HCT116 (cell line): ENCODE data around the gene WWTR1. TPM values are rescaled to one million over a fixed set of nuclear protein-coding genes. Genes with fewer than 3 reads are reported as not detected.

Experiments
- ATAC-seq: fragments of 200-7000 bp; cut with Tn5 transposase; 2 replicates; pipeline ENCODE4 v1.9.1; 2020; ENCODE audit warnings: mild to moderate bottlenecking, moderate library complexity
- BruUV-seq: library from RNA; stranded (reverse); fragments of 400-500 nt; replicated peaks from 2 replicates; lab custom pipeline; 2021; lab: Mats Ljungman, UMichigan
- CTCF ChIA-PET: fragments of 300-600 bp; sonication (Branson Sonifier 250); formaldehyde crosslinking; loops from one replicate; lab custom pipeline; 2021; ENCODE audit warnings: antibody characterized with exemption; lab: Charles Lee
- POLR2A ChIA-PET: fragments of 300-600, 350-600 bp; sonication (Branson Sonifier 250); formaldehyde crosslinking; loops from one replicate; lab custom pipeline; 2021; ENCODE audit warnings: antibody characterized with exemption; lab: Charles Lee
- RAD21 ChIA-PET, 2 experiments: fragments of 300-600 bp; sonication (Branson Sonifier 250); formaldehyde crosslinking; loops; one replicate each; lab custom pipeline; 2023; ENCODE audit warnings: low total read pairs in 2 of 2; ENCODE audit not compliant: uncharacterized antibody in 2 of 2, unreplicated experiment in 2 of 2, low non-redundant PET in 1 of 2; lab: Charles Lee
- DNase-seq: peaks from one replicate; pipeline ENCODE4 v3.0.0-alpha.2; 2010; ENCODE audit warnings: low read depth, low spot score
- H2AFZ ChIP-seq: fragments of 200-600 bp; shearing (Covaris generic), sonication (generic); 2 replicates; pipeline ENCODE4 v1.6.1; 2017; ENCODE audit warnings: low read depth, mixed run types, mixed read lengths, antibody characterized with exemption, low read length; ENCODE audit not compliant: poor library complexity, severe bottlenecking
- H3K27ac ChIP-seq: 2 replicates; pipeline ENCODE4 v1.5.1; 2012; ENCODE audit warnings: low read depth, low read length
- H3K27me3 ChIP-seq: fragments of 200-600 bp; sonication (generic); 2 replicates; pipeline ENCODE4 v1.6.1; 2016; ENCODE audit warnings: mixed run types, low read length, mixed read lengths; ENCODE audit not compliant: insufficient read depth
- H3K36me3 ChIP-seq, 2 experiments: fragments of 200-500 bp in 1 of 2; fragments of 200-600 bp in 1 of 2; sonication (Bioruptor generic) in 1 of 2; sonication (generic) in 1 of 2; 2 replicates each; pipeline versions ENCODE4 v1.5.1 to v1.6.1; 2014 to 2016; ENCODE audit warnings: low read length in 2 of 2, inconsistent platforms in 1 of 2, mixed read lengths in 1 of 2, mixed run types in 1 of 2; ENCODE audit not compliant: insufficient read depth in 2 of 2, control insufficient read depth in 1 of 2
- H3K4me1 ChIP-seq, 2 experiments: fragments of 200-600 bp in 1 of 2; sonication (generic) in 1 of 2; 2 replicates each; pipeline versions ENCODE4 v1.5.1 to v1.6.1; 2012 to 2017; ENCODE audit warnings: low read length in 2 of 2, inconsistent platforms in 1 of 2, mild to moderate bottlenecking in 1 of 2, mixed read lengths in 1 of 2, mixed run types in 1 of 2, moderate library complexity in 1 of 2; ENCODE audit not compliant: insufficient read depth in 2 of 2, control insufficient read depth in 1 of 2
- H3K4me2 ChIP-seq: fragments of 200-600 bp; sonication (generic); 2 replicates; pipeline ENCODE4 v1.6.1; 2017; ENCODE audit warnings: mixed run types, low read length, mixed read lengths
- H3K4me3 ChIP-seq, 2 experiments: fragments of 200-600 bp in 1 of 2; sonication (generic) in 1 of 2; replicated peaks in 1 of 2; 2 replicates each; pipeline ENCODE4 v1.5.1; 2011 to 2016; ENCODE audit warnings: low read length in 2 of 2, control low read depth in 1 of 2, low read depth in 1 of 2, mild to moderate bottlenecking in 1 of 2, mixed read lengths in 1 of 2, mixed run types in 1 of 2
- H3K79me2 ChIP-seq: fragments of 200-600 bp; sonication (generic); 2 replicates; pipeline ENCODE4 v1.6.1; 2017; ENCODE audit warnings: mild to moderate bottlenecking, mixed run types, low read length, moderate library complexity, mixed read lengths; ENCODE audit not compliant: insufficient read depth
- H3K9ac ChIP-seq: fragments of 200-600 bp; sonication (generic); 2 replicates; pipeline ENCODE4 v1.6.1; 2016; ENCODE audit warnings: low read length, mixed read lengths
- H3K9me2 ChIP-seq: fragments of 200-600 bp; sonication (generic), shearing (Covaris generic); 2 replicates; pipeline ENCODE4 v1.6.1; 2017; ENCODE audit warnings: mixed run types, mild to moderate bottlenecking, moderate library complexity; ENCODE audit not compliant: insufficient read depth
- H3K9me3 ChIP-seq, 2 experiments: fragments of 200-500 bp in 1 of 2; fragments of 200-600 bp in 1 of 2; sonication (Bioruptor generic) in 1 of 2; sonication (generic) in 1 of 2; 2 replicates each; pipeline ENCODE4 v1.6.1; 2014 to 2017; ENCODE audit warnings: low read length in 2 of 2, mixed read lengths in 2 of 2, inconsistent platforms in 1 of 2, low read depth in 1 of 2, mild to moderate bottlenecking in 1 of 2, mixed run types in 1 of 2, moderate library complexity in 1 of 2; ENCODE audit not compliant: control insufficient read depth in 1 of 2, insufficient read depth in 1 of 2
- H4K20me1 ChIP-seq: fragments of 200-600 bp; sonication (generic), shearing (Covaris generic); 2 replicates; pipeline ENCODE4 v1.6.1; 2017; ENCODE audit warnings: mixed run types, mild to moderate bottlenecking, moderate library complexity; ENCODE audit not compliant: insufficient read depth
- ELF1 ChIP-seq: IDR thresholded peaks from 2 replicates; pipeline ENCODE4 v1.6.1; 2012; ENCODE audit warnings: low read depth, borderline replicate concordance
- FOSL1 ChIP-seq: IDR thresholded peaks from 2 replicates; pipeline ENCODE4 v1.6.1; 2012; ENCODE audit warnings: low read depth
- POLR2AphosphoS5 ChIP-seq: IDR thresholded peaks from 2 replicates; pipeline ENCODE4 v1.6.1; 2011; ENCODE audit warnings: mild to moderate bottlenecking, low read depth, low read length, moderate library complexity
- RAD21 ChIP-seq: IDR thresholded peaks from 2 replicates; pipeline ENCODE4 v1.6.1; 2012; ENCODE audit warnings: low read depth, mild to moderate bottlenecking
- SIN3A ChIP-seq: IDR thresholded peaks from 2 replicates; pipeline ENCODE4 v1.6.1; 2012; ENCODE audit warnings: low read depth
- SP1 ChIP-seq: IDR thresholded peaks from 2 replicates; pipeline ENCODE4 v1.6.1; 2012; ENCODE audit warnings: low read depth
- TCF7L2 ChIP-seq: IDR thresholded peaks from 2 replicates; pipeline ENCODE4 v1.7.0; 2011; ENCODE audit warnings: borderline replicate concordance, inconsistent platforms; ENCODE audit not compliant: insufficient read depth, insufficient read length; ENCODE audit errors: extremely low read depth
- YY1 ChIP-seq: IDR thresholded peaks from 2 replicates; pipeline ENCODE4 v1.6.1; 2011; ENCODE audit warnings: low read length, low read depth, moderate library complexity, mild to moderate bottlenecking; ENCODE audit not compliant: insufficient replicate concordance; ENCODE audit errors: extremely low read depth
- intact Hi-C: fragments of 100-400 bp; cut with micrococcal nuclease; formaldehyde crosslinking; loops from 2 replicates; pipeline ENCODE4 v1.10.0; 2022
- total RNA-seq: library from RNA; stranded (reverse); gene quantifications from one replicate; pipeline ENCODE4 v1.2.1, GENCODE V29; 2021; ENCODE audit not compliant: unreplicated experiment

The WWTR1 gene
- total RNA-seq, 1 experiment from 2014 or later, result 46.9 TPM

- H3K9ac ChIP-seq, result no peak overlapping the region
- H3K4me3 ChIP-seq, result no peak overlapping the region
- H3K36me3 ChIP-seq, result no peaks in the 10 kb centered on the region
- H3K79me2 ChIP-seq, result no peaks in the 10 kb centered on the region
- ATAC-seq, result no peak
- TF ChIP-seq FOSL1 (no peak), SIN3A (no peak), RAD21 (no peak), ELF1 (no peak), POLR2AphosphoS5 (no peak), SP1 (no peak), YY1 (no peak), TCF7L2 (no peak)
- no peaks in the 10 kb centered on the region for H4K20me1 ChIP-seq
- ChIA-PET RAD21 (no interaction called here), CTCF (interaction anchor here (0.9 kb wide), 1 partner anchor 256 kb away, joined by 3 read pairs; no protein-coding TSS in a partner anchor), POLR2A (no interaction called here)
- no peaks in the 10 kb centered on the region for H3K4me1 ChIP-seq
- no peaks in the 10 kb centered on the region for H3K9me3 ChIP-seq
- no peaks in the 10 kb centered on the region for H3K27me3 ChIP-seq
- no peak overlapping the region for H2AFZ ChIP-seq
- no peak overlapping the region for H3K4me2 ChIP-seq
- no peaks in the 10 kb centered on the region for H3K9me2 ChIP-seq
- no peak for DNase-seq
- BruUV-seq, result no TSS peak
- intact Hi-C loops, result no loop called here
- no peak overlapping the region for H3K27ac ChIP-seq
Measured at GRCh38 chr3:149509526-149509925, 148.3 kb downstream of the WWTR1 start.

- no TSS peak for BruUV-seq
- ChIA-PET RAD21 (no interaction called here), POLR2A (no interaction called here), CTCF (no interaction called here)
- Histone ChIP-seq H3K27ac (no peak overlapping the region), H3K9ac (no peak overlapping the region), H3K27me3 (no peaks in the 10 kb centered on the region), H3K9me3 (no peaks in the 10 kb centered on the region), H3K79me2 (no peaks in the 10 kb centered on the region), H3K4me2 (no peak overlapping the region), H3K4me1 (no peaks in the 10 kb centered on the region), H3K36me3 (no peaks in the 10 kb centered on the region), H3K4me3 (no peak overlapping the region), H2AFZ (no peak overlapping the region)
- no peak for ATAC-seq
- DNase-seq, result no peak
- no peak for TF ChIP-seq ELF1
- no peak for TF ChIP-seq SP1
- TF ChIP-seq, all 23 proteins: peak for 0
- no peaks in the 10 kb centered on the region for H4K20me1 ChIP-seq
- H3K9me2 ChIP-seq, result no peaks in the 10 kb centered on the region
- intact Hi-C loops, result no loop called here
Measured at GRCh38 chr3:149507491-149508324, 150.1 kb downstream of the WWTR1 start.
